ENCODE data around the gene LRFN2.

The LRFN2 gene

DNA sequence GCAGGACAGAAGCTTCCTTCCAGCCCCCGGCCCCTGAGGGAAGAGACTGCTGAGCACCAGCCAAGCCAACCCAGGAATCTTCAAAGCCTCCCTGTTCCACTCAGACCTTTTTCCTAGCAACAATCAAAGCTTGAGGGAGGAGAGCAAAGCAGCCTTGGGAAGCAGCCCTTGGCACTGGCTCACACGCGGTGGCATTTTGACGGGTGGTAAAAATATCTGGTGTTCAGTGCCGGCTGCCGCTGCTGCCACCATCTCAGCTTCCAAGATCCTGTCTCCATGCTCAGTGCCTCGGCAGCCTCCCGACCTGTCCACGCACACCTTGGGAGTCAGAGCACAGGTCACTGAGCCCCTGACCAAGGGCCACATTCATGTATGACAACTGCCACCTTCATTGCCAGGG lies 170.1 kb downstream of the LRFN2 start:
- H3K9ac ChIP-seq (ENCODE audit: low read length): no peak overlapping the region
- no peak overlapping the region for H3K4me3 ChIP-seq (ENCODE audit: low read length)
- H3K36me3 ChIP-seq (ENCODE audit: control insufficient read depth, insufficient read depth, low read length): no peaks in the 10 kb centered on the region
- H3K27me3 ChIP-seq (ENCODE audit: control insufficient read depth, insufficient read depth, low read length): no peaks in the 10 kb centered on the region
- no peaks in the 10 kb centered on the region for H3K4me1 ChIP-seq (ENCODE audit: control insufficient read depth, insufficient read depth, low read length)
- H3K9me3 ChIP-seq (ENCODE audit: control insufficient read depth, low read length): no peaks in the 10 kb centered on the region

DNA sequence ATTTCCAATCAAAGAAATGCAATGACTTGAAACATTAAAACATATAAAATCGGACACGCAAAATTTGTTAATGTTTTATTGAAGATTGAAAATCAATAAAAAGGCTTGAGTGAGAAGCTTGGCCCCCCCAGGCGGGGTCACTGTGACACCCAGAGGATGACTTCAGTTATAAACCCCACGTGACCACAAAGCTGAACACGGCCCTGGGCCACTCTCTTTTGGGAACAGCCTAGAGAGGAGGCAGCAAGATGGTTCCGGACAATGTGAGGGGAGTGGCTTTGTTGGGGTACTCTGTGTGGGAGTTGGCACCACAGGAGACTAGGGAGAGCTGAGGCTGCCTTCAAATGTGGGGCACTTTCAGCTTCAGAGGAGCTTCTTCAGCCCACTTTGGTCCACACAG lies 172.5 kb downstream of the LRFN2 start:
- Histone ChIP-seq H3K9ac (ENCODE audit: low read length) (no peak overlapping the region), H3K4me3 (ENCODE audit: low read length) (no peak overlapping the region), H3K36me3 (ENCODE audit: control insufficient read depth, insufficient read depth, low read length) (no peaks in the 10 kb centered on the region), H3K4me1 (ENCODE audit: control insufficient read depth, insufficient read depth, low read length) (no peaks in the 10 kb centered on the region), H3K9me3 (ENCODE audit: control insufficient read depth, low read length) (no peaks in the 10 kb centered on the region), H3K27me3 (ENCODE audit: control insufficient read depth, insufficient read depth, low read length) (peaks cover 3% of the 10 kb centered on the region)

DNA sequence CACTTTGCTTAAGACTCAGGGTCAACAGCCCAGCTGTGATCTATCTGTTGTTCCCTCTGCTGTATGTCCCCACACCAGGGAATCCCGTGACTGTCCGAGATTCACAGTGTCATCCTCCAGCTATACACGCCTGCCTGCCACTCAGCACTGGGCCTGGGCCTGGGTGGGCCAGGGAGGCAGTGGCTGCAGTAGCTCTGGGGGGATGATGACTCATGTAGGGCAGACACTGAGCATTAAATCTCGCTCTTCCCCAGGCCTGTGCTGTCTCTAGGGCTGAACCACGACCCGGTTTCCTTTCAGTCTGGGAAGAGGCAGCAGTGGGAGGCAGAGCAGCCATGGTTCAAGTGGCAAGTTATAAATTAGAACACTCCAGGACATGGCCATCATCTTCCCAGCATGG lies 173.9 kb downstream of the LRFN2 start:
- no peaks in the 10 kb centered on the region for H3K4me1 ChIP-seq (ENCODE audit: control insufficient read depth, insufficient read depth, low read length)
- H3K36me3 ChIP-seq (ENCODE audit: control insufficient read depth, insufficient read depth, low read length): no peaks in the 10 kb centered on the region
- no peaks in the 10 kb centered on the region for H3K9me3 ChIP-seq (ENCODE audit: control insufficient read depth, low read length)
- no peak overlapping the region for H3K4me3 ChIP-seq (ENCODE audit: low read length)
- no peak overlapping the region for H3K9ac ChIP-seq (ENCODE audit: low read length)
- peaks cover 3% of the 10 kb centered on the region for H3K27me3 ChIP-seq (ENCODE audit: control insufficient read depth, insufficient read depth, low read length)

DNA sequence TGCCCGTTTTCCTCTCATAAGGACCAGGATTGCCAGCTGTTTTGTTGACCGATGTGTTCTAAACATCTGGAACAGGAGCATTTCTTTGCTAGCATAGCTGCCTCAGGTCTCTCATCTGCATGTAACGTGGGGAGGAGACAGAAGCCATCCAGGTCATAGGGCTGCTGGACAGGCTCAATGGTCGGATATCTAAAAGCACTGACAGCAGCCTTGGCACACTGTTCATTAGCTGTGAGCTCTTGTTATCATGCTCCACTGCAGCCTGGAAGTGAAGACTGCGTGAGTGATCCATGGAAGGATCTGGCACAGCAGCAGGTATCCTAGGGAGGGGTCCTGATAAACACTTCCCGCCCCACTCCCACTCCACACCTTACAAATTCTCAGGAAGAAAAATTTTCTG lies 175.3 kb downstream of the LRFN2 start:
- no peaks in the 10 kb centered on the region for H3K9me3 ChIP-seq (ENCODE audit: control insufficient read depth, low read length)
- no peaks in the 10 kb centered on the region for H3K4me1 ChIP-seq (ENCODE audit: control insufficient read depth, insufficient read depth, low read length)
- H3K4me3 ChIP-seq (ENCODE audit: low read length): no peak overlapping the region
- peaks cover 3% of the 10 kb centered on the region for H3K27me3 ChIP-seq (ENCODE audit: control insufficient read depth, insufficient read depth, low read length)
- no peak overlapping the region for H3K9ac ChIP-seq (ENCODE audit: low read length)
- H3K36me3 ChIP-seq (ENCODE audit: control insufficient read depth, insufficient read depth, low read length): no peaks in the 10 kb centered on the region

DNA sequence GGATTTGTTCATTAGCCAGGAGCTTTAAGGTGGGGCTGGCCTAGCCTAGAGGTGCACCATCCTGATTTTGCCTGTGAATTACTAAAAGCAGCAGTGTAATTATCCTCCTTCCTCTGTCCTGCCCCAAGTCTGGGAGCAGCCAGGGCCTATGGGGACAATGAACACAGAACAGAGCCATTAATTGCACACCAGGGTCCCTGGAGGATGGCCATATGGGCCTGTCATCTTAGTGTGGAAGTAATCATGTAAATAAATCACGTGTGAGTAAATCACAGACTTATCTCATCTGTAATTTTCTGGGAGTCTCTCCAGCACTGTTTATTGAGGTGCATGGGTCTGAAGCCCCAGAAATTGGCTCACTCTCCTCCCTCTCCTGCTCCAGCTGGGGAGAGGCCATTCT lies 176.3 kb downstream of the LRFN2 start:
- no peaks in the 10 kb centered on the region for H3K9me3 ChIP-seq (ENCODE audit: control insufficient read depth, low read length)
- H3K36me3 ChIP-seq (ENCODE audit: control insufficient read depth, insufficient read depth, low read length): no peaks in the 10 kb centered on the region
- no peaks in the 10 kb centered on the region for H3K4me1 ChIP-seq (ENCODE audit: control insufficient read depth, insufficient read depth, low read length)
- no peak overlapping the region for H3K4me3 ChIP-seq (ENCODE audit: low read length)
- H3K9ac ChIP-seq (ENCODE audit: low read length): no peak overlapping the region
- peaks cover 3% of the 10 kb centered on the region for H3K27me3 ChIP-seq (ENCODE audit: control insufficient read depth, insufficient read depth, low read length)

DNA sequence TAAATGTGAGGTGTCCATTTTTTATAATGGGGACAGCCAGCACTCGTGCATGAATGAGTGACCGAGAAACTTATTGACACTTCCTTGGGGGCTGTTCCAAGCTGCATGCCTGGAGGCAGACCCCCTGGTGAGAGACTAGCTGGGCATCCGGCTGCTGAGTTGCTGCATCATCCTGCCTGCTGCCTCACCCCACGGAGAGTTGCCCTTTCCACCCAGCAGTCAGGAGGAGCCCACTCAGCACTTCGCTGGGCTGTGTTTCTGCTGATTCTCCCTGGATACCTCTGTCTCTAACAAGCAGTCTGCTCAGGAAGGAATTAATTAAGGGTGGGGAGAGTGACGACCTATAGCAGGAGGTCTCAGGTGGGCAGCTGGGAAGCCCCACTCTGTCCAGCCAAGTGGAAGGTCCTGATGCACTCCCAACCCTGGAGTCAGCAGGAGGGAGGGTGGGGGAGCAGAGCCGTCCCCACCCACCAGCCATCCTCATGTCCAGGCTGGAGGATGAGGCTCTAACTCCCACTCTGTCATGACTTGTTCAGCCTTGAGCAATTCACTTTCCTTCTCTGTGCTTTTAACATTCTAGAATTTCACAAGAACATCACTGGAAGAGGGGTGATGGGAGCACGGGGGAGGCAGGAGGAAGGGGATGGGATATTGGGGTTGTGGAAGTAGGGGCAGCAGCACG lies 177.3 kb downstream of the LRFN2 start:
- H3K4me1 ChIP-seq (ENCODE audit: control insufficient read depth, insufficient read depth, low read length): no peaks in the 10 kb centered on the region
- no peaks in the 10 kb centered on the region for H3K9me3 ChIP-seq (ENCODE audit: control insufficient read depth, low read length)
- no peaks in the 10 kb centered on the region for H3K36me3 ChIP-seq (ENCODE audit: control insufficient read depth, insufficient read depth, low read length)
- H3K4me3 ChIP-seq (ENCODE audit: low read length): no peak overlapping the region
- H3K27me3 ChIP-seq (ENCODE audit: control insufficient read depth, insufficient read depth, low read length): peaks cover 3% of the 10 kb centered on the region
- H3K9ac ChIP-seq (ENCODE audit: low read length): no peak overlapping the region

DNA sequence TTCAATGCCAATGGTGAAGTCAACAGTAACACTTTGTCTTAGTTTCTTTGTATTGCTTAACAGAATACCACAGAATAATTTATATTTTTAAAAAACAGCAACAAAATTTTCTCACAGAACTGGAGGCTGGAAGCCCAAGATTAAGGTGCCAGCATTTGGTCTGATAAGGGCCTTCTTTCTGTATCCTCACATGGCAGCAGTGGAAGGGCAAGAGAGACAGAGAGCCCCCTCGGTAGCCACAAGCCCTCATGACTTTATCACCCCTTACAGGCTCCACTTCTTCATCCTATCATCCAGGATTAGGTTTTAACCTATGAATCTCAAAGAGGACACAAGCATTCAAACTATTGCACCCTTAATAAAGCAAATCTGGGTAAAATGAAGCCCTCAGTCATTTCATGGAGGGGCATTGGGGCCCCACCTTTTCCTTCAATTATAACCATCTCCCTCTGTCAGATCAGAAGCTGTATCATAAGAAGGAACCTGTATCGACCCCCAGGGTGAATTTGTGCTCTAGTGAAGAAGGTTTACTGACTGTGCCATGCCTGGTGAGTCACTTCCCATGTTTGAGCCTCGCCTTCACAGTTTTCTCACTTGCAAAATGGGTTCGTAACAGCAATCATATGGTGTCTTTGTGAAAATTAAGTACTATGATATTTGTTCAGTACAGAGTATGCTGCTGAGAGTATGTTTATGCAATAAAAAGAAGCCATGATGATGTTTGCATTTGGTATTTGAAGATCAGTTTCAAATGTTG lies 178.2 kb downstream of the LRFN2 start:
- no peaks in the 10 kb centered on the region for H3K4me1 ChIP-seq (ENCODE audit: control insufficient read depth, insufficient read depth, low read length)
- no peaks in the 10 kb centered on the region for H3K36me3 ChIP-seq (ENCODE audit: control insufficient read depth, insufficient read depth, low read length)
- H3K9ac ChIP-seq (ENCODE audit: low read length): no peak overlapping the region
- peaks cover 3% of the 10 kb centered on the region for H3K27me3 ChIP-seq (ENCODE audit: control insufficient read depth, insufficient read depth, low read length)
- no peaks in the 10 kb centered on the region for H3K9me3 ChIP-seq (ENCODE audit: control insufficient read depth, low read length)
- no peak overlapping the region for H3K4me3 ChIP-seq (ENCODE audit: low read length)

DNA sequence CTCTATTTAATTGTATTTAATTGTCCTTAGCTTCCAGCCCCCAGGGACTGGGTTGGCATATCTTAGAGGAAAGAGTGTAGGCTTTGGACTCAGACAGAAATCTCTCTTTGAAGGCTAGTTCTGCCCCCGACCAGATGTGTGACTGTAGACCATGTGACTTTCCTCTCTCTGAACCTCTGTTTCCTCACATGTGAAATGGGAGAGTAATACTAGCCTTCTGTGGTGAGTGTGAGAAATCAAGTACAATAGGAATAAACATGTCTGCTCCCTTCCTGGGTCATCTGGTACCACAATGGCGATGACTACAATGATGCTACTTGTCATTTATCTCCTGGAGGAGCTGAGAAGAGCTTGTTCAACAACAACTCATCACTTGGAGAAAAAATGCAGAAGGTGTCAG lies 179.9 kb downstream of the LRFN2 start:
- Histone ChIP-seq H3K36me3 (ENCODE audit: control insufficient read depth, insufficient read depth, low read length) (no peaks in the 10 kb centered on the region), H3K9ac (ENCODE audit: low read length) (no peak overlapping the region), H3K4me3 (ENCODE audit: low read length) (no peak overlapping the region), H3K9me3 (ENCODE audit: control insufficient read depth, low read length) (no peaks in the 10 kb centered on the region), H3K27me3 (ENCODE audit: control insufficient read depth, insufficient read depth, low read length) (peaks cover 3% of the 10 kb centered on the region), H3K4me1 (ENCODE audit: control insufficient read depth, insufficient read depth, low read length) (no peaks in the 10 kb centered on the region)

DNA sequence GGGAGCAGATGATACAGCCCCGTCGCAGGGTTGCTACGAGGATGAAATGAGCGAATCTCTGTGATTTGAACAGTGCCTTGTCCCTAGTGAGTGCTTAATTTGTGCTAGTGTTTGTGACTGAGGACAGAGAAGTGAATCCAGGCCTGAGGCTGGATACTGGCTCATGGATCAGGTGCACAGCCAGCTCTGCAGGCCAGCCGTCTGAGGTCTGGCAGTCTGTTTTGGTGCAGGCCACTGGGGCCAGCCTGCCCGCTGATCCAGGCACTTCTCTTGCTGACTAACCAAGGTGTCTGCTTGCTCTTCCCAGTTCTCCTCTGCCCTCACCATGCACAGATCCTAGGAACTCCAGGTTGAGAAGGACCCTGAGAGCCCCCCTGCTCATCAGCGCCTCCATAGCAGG lies 181.0 kb downstream of the LRFN2 start:
- Histone ChIP-seq H3K27me3 (ENCODE audit: control insufficient read depth, insufficient read depth, low read length) (no peaks in the 10 kb centered on the region), H3K4me3 (ENCODE audit: low read length) (no peak overlapping the region)

DNA sequence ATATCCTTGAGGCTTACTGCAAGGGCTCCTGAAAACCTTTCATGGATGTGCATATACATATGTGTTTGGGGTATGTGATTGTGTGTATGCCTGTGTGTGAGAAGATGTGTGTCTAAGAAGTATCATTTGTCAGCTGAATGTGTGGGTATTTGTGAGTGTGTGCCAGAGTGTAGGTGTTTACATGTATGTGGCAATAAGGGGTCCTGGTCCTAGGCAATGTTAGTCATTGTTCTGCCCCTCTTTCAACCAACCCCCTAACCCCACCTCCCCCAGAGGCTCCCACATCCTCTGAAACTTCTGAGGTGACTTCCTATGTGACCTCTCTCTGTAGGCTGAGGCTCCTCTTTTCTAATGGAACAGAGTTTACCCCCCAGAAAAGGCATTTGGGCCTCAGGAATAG lies 186.4 kb downstream of the LRFN2 start:
- Histone ChIP-seq H3K9ac (ENCODE audit: low read length) (no peak overlapping the region), H3K4me3 (ENCODE audit: low read length) (no peak overlapping the region), H3K9me3 (ENCODE audit: control insufficient read depth, low read length) (no peaks in the 10 kb centered on the region), H3K27me3 (ENCODE audit: control insufficient read depth, insufficient read depth, low read length) (no peaks in the 10 kb centered on the region), H3K36me3 (ENCODE audit: control insufficient read depth, insufficient read depth, low read length) (no peaks in the 10 kb centered on the region), H3K4me1 (ENCODE audit: control insufficient read depth, insufficient read depth, low read length) (peaks cover 27% of the 10 kb centered on the region)

More for the DNA sequence above, 181.0 kb downstream of the LRFN2 start:
- H3K9ac ChIP-seq (ENCODE audit: low read length): no peak overlapping the region
- no peaks in the 10 kb centered on the region for H3K36me3 ChIP-seq (ENCODE audit: control insufficient read depth, insufficient read depth, low read length)
- H3K9me3 ChIP-seq (ENCODE audit: control insufficient read depth, low read length): no peaks in the 10 kb centered on the region
- H3K4me1 ChIP-seq (ENCODE audit: control insufficient read depth, insufficient read depth, low read length): no peaks in the 10 kb centered on the region

DNA sequence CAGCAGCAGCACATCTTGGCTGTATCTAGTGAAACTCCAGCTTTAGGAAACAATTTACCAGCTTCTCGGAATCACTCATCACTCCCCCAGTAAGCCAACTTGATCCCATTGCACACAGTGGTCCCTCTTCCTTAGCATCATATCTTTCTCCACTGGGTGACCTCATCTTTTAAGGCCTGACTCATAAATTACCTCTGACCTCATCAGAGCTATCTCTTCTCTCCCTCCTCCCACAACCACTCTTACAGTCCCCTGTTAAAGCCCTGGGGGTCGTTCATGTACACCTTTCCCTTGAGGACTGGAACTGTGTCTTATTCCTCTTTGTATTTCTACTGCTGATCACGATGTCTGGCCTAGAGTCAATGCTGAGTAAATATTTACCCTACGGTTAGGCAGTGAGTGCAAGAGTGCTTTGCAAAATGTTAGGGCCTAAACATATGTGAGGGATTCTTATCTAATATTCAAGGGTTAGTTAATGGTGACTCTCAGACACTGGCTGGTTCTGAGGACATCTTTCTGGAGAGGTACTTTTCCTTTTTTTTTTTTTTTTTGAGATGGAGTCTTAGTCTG lies 187.2 kb downstream of the LRFN2 start:
- H3K27me3 ChIP-seq (ENCODE audit: control insufficient read depth, insufficient read depth, low read length): no peaks in the 10 kb centered on the region
- H3K4me1 ChIP-seq (ENCODE audit: control insufficient read depth, insufficient read depth, low read length): peaks cover 35% of the 10 kb centered on the region
- no peak overlapping the region for H3K9ac ChIP-seq (ENCODE audit: low read length)
- no peaks in the 10 kb centered on the region for H3K36me3 ChIP-seq (ENCODE audit: control insufficient read depth, insufficient read depth, low read length)
- no peaks in the 10 kb centered on the region for H3K9me3 ChIP-seq (ENCODE audit: control insufficient read depth, low read length)
- no peak overlapping the region for H3K4me3 ChIP-seq (ENCODE audit: low read length)

DNA sequence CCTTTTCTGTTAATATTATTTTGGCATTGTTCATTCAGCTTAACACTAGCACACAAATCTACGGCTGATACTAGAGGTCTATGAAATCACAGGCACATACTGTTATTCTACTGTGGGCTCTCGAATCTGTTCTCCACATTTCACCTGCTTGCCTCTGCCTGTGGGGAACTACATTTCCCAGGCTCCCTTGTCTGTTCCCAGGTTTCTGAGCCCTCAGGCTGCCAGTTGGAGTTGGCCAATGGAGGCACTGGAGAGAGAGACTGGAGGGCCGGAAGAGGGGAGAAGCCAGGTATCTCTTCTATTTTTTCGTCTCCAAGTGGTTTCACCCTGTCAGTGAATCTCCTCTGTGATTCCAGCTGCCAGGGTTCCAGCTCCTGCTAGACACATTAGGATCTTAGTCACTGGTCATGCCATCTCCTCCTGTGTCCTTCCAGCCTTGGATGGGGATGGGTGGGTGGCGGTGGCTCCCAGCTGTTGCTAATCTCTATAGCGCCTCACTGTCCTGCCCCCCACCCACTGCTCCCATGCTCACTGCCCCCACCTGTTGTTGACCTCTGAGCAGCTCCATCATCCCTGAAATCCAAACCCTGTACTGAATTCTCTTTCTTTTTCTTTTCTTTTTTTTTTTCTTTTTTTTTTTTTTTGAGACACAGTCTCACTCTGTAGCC lies 188.2 kb downstream of the LRFN2 start:
- Histone ChIP-seq H3K36me3 (ENCODE audit: control insufficient read depth, insufficient read depth, low read length) (no peaks in the 10 kb centered on the region), H3K4me3 (ENCODE audit: low read length) (no peak overlapping the region), H3K4me1 (ENCODE audit: control insufficient read depth, insufficient read depth, low read length) (peaks cover 36% of the 10 kb centered on the region)

More for the DNA sequence above, 188.2 kb downstream of the LRFN2 start:
- Histone ChIP-seq H3K9ac (ENCODE audit: low read length) (no peak overlapping the region), H3K9me3 (ENCODE audit: control insufficient read depth, low read length) (no peaks in the 10 kb centered on the region), H3K27me3 (ENCODE audit: control insufficient read depth, insufficient read depth, low read length) (no peaks in the 10 kb centered on the region)
